IMR-90 (cell line): ENCODE results near the gene KIF5C. TPM values are rescaled to one million over a fixed set of nuclear protein-coding genes. Genes with fewer than 3 reads are reported as not detected.

Experiments
- ATAC-seq: fragments of 200-7000 bp; cut with Tn5 transposase; 2 replicates; pipeline ENCODE4 v1.9.1; 2020; ENCODE audit warnings: low read depth, mild to moderate bottlenecking, moderate library complexity
- BruUV-seq: library from RNA; stranded (reverse); fragments of 400-500 nt; replicated peaks from 2 replicates; lab custom pipeline; 2021; lab: Mats Ljungman, UMichigan
- CTCF ChIA-PET: fragments of 300-600 bp; formaldehyde crosslinking; extraction: SDS; loops from one replicate; lab custom pipeline; 2021; ENCODE audit warnings: antibody characterized with exemption; lab: Yijun Ruan, JAX
- POLR2A ChIA-PET: fragments of 300-600 bp; sonication (Branson Sonifier 250); formaldehyde crosslinking; loops from one replicate; lab custom pipeline; 2022; ENCODE audit warnings: antibody characterized with exemption; ENCODE audit not compliant: unreplicated experiment; lab: Charles Lee
- DNase-seq: peaks from one replicate; pipeline ENCODE4 v3.0.0; 2013
- H2AFZ ChIP-seq: replicated peaks from 2 replicates; pipeline ENCODE3; 2013; ENCODE audit warnings: low read length, mild to moderate bottlenecking; ENCODE audit not compliant: poor library complexity
- H2AK5ac ChIP-seq: 2 replicates; pipeline ENCODE4 v1.6.1; 2013; ENCODE audit warnings: low read depth, low read length, inconsistent platforms
- H2AK9ac ChIP-seq: replicated peaks from 2 replicates; pipeline ENCODE3; 2013; ENCODE audit warnings: mild to moderate bottlenecking, low read depth, low read length, moderate library complexity; ENCODE audit not compliant: poor library complexity
- H2BK120ac ChIP-seq: 2 replicates; pipeline ENCODE4 v1.6.1; 2013; ENCODE audit warnings: low read depth, low read length, inconsistent platforms
- H2BK15ac ChIP-seq: 3 replicates; pipeline ENCODE4 v1.6.1; 2013; ENCODE audit warnings: low read depth, low read length, inconsistent platforms
- H2BK20ac ChIP-seq: 2 replicates; pipeline ENCODE4 v1.6.1; 2013; ENCODE audit warnings: low read depth, mild to moderate bottlenecking, inconsistent platforms, low read length, moderate library complexity
- H2BK5ac ChIP-seq: 2 replicates; pipeline ENCODE4 v1.6.1; 2013; ENCODE audit warnings: mild to moderate bottlenecking, low read depth, low read length, inconsistent platforms; ENCODE audit not compliant: poor library complexity, severe bottlenecking
- H3K14ac ChIP-seq: replicated peaks from 2 replicates; pipeline ENCODE4 v1.6.1; 2013; ENCODE audit warnings: low read depth, low read length, inconsistent platforms
- H3K18ac ChIP-seq: 2 replicates; pipeline ENCODE4 v1.6.1; 2013; ENCODE audit warnings: low read depth, low read length, control low read depth
- H3K23ac ChIP-seq: 2 replicates; pipeline ENCODE4 v1.6.1; 2013; ENCODE audit warnings: low read depth, low read length, inconsistent platforms
- H3K27ac ChIP-seq: 2 replicates; pipeline ENCODE4 v1.5.1; 2013; ENCODE audit warnings: mild to moderate bottlenecking, control low read depth, low read length; ENCODE audit not compliant: insufficient read depth
- H3K27me3 ChIP-seq: 2 replicates; pipeline ENCODE4 v1.6.1; 2013; ENCODE audit warnings: low read length; ENCODE audit not compliant: control insufficient read depth, insufficient read depth
- H3K36me3 ChIP-seq: 2 replicates; pipeline ENCODE4 v1.6.1; 2013; ENCODE audit warnings: low read length, mixed read lengths; ENCODE audit not compliant: control insufficient read depth, insufficient read depth
- H3K4ac ChIP-seq: 2 replicates; pipeline ENCODE4 v1.6.1; 2013; ENCODE audit warnings: low read depth, low read length, inconsistent platforms
- H3K4me1 ChIP-seq: 2 replicates; pipeline ENCODE4 v1.6.1; 2013; ENCODE audit warnings: low read length, mixed read lengths; ENCODE audit not compliant: control insufficient read depth, insufficient read depth
- H3K4me2 ChIP-seq: 2 replicates; pipeline ENCODE4 v1.6.1; 2013; ENCODE audit warnings: low read depth, mild to moderate bottlenecking, control low read depth, low read length, moderate library complexity
- H3K4me3 ChIP-seq: 2 replicates; pipeline ENCODE4 v1.5.1; 2013; ENCODE audit warnings: low read depth, mild to moderate bottlenecking, control low read depth, low read length, moderate library complexity; ENCODE audit not compliant: insufficient read depth
- H3K56ac ChIP-seq: 2 replicates; pipeline ENCODE4 v1.6.1; 2013; ENCODE audit warnings: low read length, inconsistent platforms; ENCODE audit not compliant: insufficient read depth; ENCODE audit errors: extremely low read depth
- H3K79me1 ChIP-seq, 2 experiments: 2 replicates each; pipeline ENCODE4 v1.6.1; 2013; ENCODE audit warnings: low read length in 2 of 2, inconsistent platforms in 1 of 2, low read depth in 1 of 2
- H3K9ac ChIP-seq: 2 replicates; pipeline ENCODE4 v1.6.1; 2013; ENCODE audit warnings: low read depth, low read length, control low read depth
- H3K9me1 ChIP-seq: 2 replicates; pipeline ENCODE4 v1.6.1; 2013; ENCODE audit warnings: low read length, inconsistent platforms; ENCODE audit not compliant: insufficient read depth
- H3K9me3 ChIP-seq: 2 replicates; pipeline ENCODE4 v1.6.1; 2013; ENCODE audit warnings: low read length; ENCODE audit not compliant: control insufficient read depth, insufficient read depth
- H4K20me1 ChIP-seq: 2 replicates; pipeline ENCODE4 v1.6.1; 2013; ENCODE audit warnings: low read length, inconsistent platforms; ENCODE audit not compliant: insufficient read depth
- H4K5ac ChIP-seq: 2 replicates; pipeline ENCODE4 v1.6.1; 2013; ENCODE audit warnings: mild to moderate bottlenecking, low read depth, low read length, control low read depth
- H4K8ac ChIP-seq, 2 experiments: 2 replicates each; pipeline ENCODE4 v1.6.1; 2013; ENCODE audit warnings: low read depth in 2 of 2, low read length in 2 of 2, control low read depth in 1 of 2, inconsistent platforms in 1 of 2
- H4K91ac ChIP-seq: 2 replicates; pipeline ENCODE4 v1.6.1; 2013; ENCODE audit warnings: low read depth, low read length, inconsistent platforms; ENCODE audit not compliant: insufficient read depth
- CTCF ChIP-seq: conservative IDR thresholded peaks from 2 replicates; pipeline ENCODE4 v1.5.1; 2012; ENCODE audit warnings: mild to moderate bottlenecking, low read depth, low read length, improper control_type of control experiment
- ELK1 ChIP-seq: fragments of 150-350 bp; IDR thresholded peaks from 2 replicates; pipeline ENCODE4 v1.6.1; 2016; ENCODE audit warnings: low read depth, mild to moderate bottlenecking, low read length, moderate library complexity, borderline replicate concordance
- FOS ChIP-seq: fragments of 150-350 bp; IDR thresholded peaks from 2 replicates; pipeline ENCODE4 v1.6.1; 2016; ENCODE audit warnings: low read depth, low read length
- MAZ ChIP-seq: IDR thresholded peaks from 2 replicates; pipeline ENCODE4 v1.6.1; 2012; ENCODE audit warnings: low read depth, mild to moderate bottlenecking, low read length, improper control_type of control experiment, moderate library complexity, borderline replicate concordance
- MXI1 ChIP-seq: IDR thresholded peaks from 2 replicates; pipeline ENCODE4 v1.6.1; 2012; ENCODE audit warnings: low read depth, mild to moderate bottlenecking, low read length, moderate library complexity, borderline replicate concordance
- NFE2L2 ChIP-seq: fragments of 150-350 bp; IDR thresholded peaks from 2 replicates; pipeline ENCODE4 v1.6.1; 2016; ENCODE audit warnings: low read depth, mild to moderate bottlenecking, low read length
- POLR2A ChIP-seq: IDR thresholded peaks from 2 replicates; pipeline ENCODE4 v1.6.1; 2012; ENCODE audit warnings: mild to moderate bottlenecking, low read depth, low read length
- RAD21 ChIP-seq: IDR thresholded peaks from 2 replicates; pipeline ENCODE4 v1.6.1; 2012; ENCODE audit warnings: low read length, improper control_type of control experiment
- RCOR1 ChIP-seq: IDR thresholded peaks from 2 replicates; pipeline ENCODE4 v1.6.1; 2012; ENCODE audit warnings: mild to moderate bottlenecking, low read length, improper control_type of control experiment; ENCODE audit not compliant: insufficient replicate concordance
- SMC3 ChIP-seq: fragments of 150-350 bp; IDR thresholded peaks from 2 replicates; pipeline ENCODE4 v1.6.1; 2016; ENCODE audit warnings: low read depth, mild to moderate bottlenecking, antibody characterized with exemption, low read length, moderate library complexity
- USF2 ChIP-seq: fragments of 150-350 bp; IDR thresholded peaks from 2 replicates; pipeline ENCODE4 v1.6.1; 2017; ENCODE audit warnings: mild to moderate bottlenecking, antibody characterized with exemption, low read length, low read depth
- WGBS, 2 experiments: methylation state at CpG; one replicate each; pipeline versions ENCODE4 v1.1.5 to v1.1.7; 2013; ENCODE audit warnings: missing lambda C conversion rate in 2 of 2; ENCODE audit not compliant: insufficient read length in 1 of 2; ENCODE audit errors: extremely low coverage in 2 of 2; 5-methylcytosine and 5-hydroxymethylcytosine counted together
- dilution Hi-C: fragments of 300-500 bp; cut with HindIII; formaldehyde crosslinking; loops from one replicate; pipeline ENCODE4 v1.14.3; 2018; ENCODE audit warnings: low sequenced_read_pairs; ENCODE audit not compliant: unreplicated experiment
- in situ Hi-C: fragments of 300-500 bp; cut with MboI; formaldehyde crosslinking; loops from 3 replicates; pipeline ENCODE4 v1.14.3; 2019; ENCODE audit warnings: low sequenced_read_pairs, inconsistent platforms, mixed read lengths
- intact Hi-C: fragments of 100-400 bp; cut with micrococcal nuclease; formaldehyde crosslinking; loops from 2 replicates; pipeline ENCODE4 v1.10.0; 2022
- polyA plus RNA-seq, 3 experiments: library from polyadenylated mRNA; depleted of rRNA; stranded (reverse); fragments of >200 nt; gene quantifications; 2 replicates each; pipeline ENCODE4 v1.2.3, GENCODE V29; 2012; ENCODE audit warnings: low replicate concordance in 1 of 3
- total RNA-seq: library from RNA; depleted of rRNA; stranded (reverse); fragments of >200 nt; gene quantifications from 2 replicates; pipeline ENCODE4 v1.2.3, GENCODE V29; 2012

KIF5C gene
- total and polyA plus RNA-seq, 2 of the 4 experiments (the other 2 are of a cell fraction), result 0.10 to 0.18 TPM

- Histone ChIP-seq H3K9ac (no peak overlapping the region), H3K36me3 (no peaks in the 10 kb centered on the region), H4K20me1 (no peaks in the 10 kb centered on the region), H3K4me2 (no peak overlapping the region), H2BK120ac (no peak overlapping the region), H3K9me3 (0 out of 2 replicates have a peak, but pooled peaks cover 2% of the 10 kb centered on the region), H3K23ac (no peak overlapping the region), H2AK5ac (no peak overlapping the region), H4K91ac (no peak overlapping the region), H3K79me1 (no peaks in the 10 kb centered on the region), H3K14ac (no peak overlapping the region), H3K27ac (no peak overlapping the region), H4K5ac (no peak overlapping the region), H2BK20ac (no peak overlapping the region), H3K4me1 (no peaks in the 10 kb centered on the region), H2AK9ac (no peak overlapping the region), H2BK5ac (no peak overlapping the region), H2BK15ac (no peak overlapping the region), H3K56ac (no peak overlapping the region), H2AFZ (no peak overlapping the region), H3K27me3 (peaks cover 2% of the 10 kb centered on the region; the same call in 1 of the 2 replicates), H3K18ac (no peak overlapping the region), H3K9me1 (no peaks in the 10 kb centered on the region), H3K4me3 (no peak overlapping the region), H3K4ac (no peak overlapping the region), H4K8ac (no peak overlapping the region)
- intact Hi-C loops, result no loop called here
- CTCF ChIA-PET, result no interaction called here
- in situ Hi-C loops, result no loop called here
- TF ChIP-seq MAZ (no peak), POLR2A (no peak), CTCF (no peak), MXI1 (no peak), RAD21 (no peak), USF2 (no peak), SMC3 (no peak), RCOR1 (no peak), FOS (no peak), NFE2L2 (no peak), ELK1 (no peak)
- DNase-seq (no peak), ATAC-seq (no peak)
- dilution Hi-C loops, result no loop called here
- POLR2A ChIA-PET, result no interaction called here
- WGBS, 2 experiments, result 13% methylated on average over 1 of the region's 2 CpGs; no CpG with 5 or more reads in 1 of the 2 experiments
- no TSS peak for BruUV-seq
Observed at GRCh38 chr2:148918554-148918953, 43.5 kb downstream of the KIF5C start.
